ENCODE data around the gene ALAS1.

DNA sequence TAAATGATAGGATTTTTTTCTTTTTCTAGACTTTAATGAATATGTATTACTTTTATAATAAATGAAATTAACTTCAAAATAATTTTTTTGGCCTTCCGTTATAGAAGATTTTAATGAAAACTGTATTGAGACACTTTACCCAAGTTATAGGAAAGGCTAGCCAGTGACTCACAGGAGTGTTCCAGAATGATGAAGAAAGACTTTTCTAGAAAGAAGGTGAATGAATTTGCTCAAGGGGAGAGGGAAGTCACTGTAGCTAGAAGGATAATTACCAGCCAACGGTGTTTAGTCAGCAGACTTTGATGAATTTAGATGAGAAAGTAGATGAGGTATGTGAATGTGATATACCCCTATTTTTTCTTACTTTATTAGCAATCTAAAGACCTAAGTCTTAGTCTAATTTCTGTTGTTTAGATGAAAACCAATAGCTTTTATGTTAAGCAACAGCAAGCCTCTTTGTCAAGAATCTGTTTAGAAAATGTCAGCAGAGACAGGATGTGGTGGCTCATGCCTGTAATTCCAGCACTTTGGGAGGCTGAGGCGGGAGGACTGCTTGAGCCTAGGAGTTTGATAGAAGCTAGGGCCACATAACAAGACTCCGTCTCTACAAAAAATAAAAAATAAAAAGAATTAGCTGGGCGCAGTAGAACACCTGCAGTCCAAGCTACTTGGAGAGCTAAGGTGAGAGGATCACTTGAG lies 3.2 kb downstream of the ALAS1 start:
- no peak for TF ChIP-seq EZH2 (IDR thresholded peaks at IDR 0.05; ENCODE audit: borderline replicate concordance, low read length)
- TF ChIP-seq, protein P1, sequence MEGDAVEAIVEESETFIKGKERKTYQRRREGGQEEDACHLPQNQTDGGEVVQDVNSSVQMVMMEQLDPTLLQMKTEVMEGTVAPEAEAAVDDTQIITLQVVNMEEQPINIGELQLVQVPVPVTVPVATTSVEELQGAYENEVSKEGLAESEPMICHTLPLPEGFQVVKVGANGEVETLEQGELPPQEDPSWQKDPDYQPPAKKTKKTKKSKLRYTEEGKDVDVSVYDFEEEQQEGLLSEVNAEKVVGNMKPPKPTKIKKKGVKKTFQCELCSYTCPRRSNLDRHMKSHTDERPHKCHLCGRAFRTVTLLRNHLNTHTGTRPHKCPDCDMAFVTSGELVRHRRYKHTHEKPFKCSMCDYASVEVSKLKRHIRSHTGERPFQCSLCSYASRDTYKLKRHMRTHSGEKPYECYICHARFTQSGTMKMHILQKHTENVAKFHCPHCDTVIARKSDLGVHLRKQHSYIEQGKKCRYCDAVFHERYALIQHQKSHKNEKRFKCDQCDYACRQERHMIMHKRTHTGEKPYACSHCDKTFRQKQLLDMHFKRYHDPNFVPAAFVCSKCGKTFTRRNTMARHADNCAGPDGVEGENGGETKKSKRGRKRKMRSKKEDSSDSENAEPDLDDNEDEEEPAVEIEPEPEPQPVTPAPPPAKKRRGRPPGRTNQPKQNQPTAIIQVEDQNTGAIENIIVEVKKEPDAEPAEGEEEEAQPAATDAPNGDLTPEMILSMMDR (IDR thresholded peaks at IDR 0.05; ENCODE audit: low read length): no peak
